GM12874 (cell line): ENCODE data around the gene CYFIP1.

Experiments
- TF ChIP-seq, protein P1 (sequence below): IDR thresholded peaks from 2 replicates; pipeline ENCODE4 v1.5.1; 2011; ENCODE audit warnings: low read depth, mild to moderate bottlenecking, control low read depth, low read length, moderate library complexity; ENCODE audit not compliant: insufficient read depth

Gene CYFIP1

DNA sequence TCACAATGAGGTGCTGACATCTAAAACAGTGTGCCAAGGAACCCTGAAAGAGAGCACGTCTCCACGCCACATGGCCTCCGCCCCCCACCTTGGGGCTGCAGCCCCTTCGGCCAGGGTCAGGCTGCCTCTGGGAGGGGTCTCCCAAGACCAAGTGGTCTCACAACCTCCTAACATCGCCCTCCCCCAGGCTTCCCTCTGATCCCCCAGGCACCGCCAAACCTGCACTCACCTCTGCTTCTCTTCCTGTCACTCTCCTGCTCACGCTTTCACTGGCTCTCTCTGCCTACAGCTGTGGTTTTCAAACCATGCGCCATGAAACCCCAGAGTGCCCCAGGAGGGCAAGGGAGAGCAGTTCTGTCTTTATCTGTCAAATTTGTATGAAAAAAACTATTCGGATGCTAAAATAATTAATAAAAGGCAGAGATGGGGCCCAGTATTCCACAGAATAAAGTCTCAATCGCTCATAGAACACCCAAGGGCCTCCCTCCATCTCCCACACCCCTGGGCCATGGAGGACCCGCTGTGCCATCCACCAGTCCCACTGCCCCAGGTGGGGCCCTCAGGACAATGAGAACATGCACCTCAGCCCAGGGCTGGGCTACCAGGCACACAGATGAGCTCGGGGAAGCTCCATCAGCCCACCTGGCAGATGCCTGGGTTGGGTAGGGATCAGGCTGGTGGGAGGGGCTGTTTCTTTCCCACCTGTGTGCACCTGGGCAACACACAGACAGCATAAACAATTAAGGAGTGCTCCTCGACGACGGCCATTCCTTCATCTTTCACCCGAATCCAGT, 21.5 kb downstream of the CYFIP1 start:
- TF ChIP-seq, protein P1, sequence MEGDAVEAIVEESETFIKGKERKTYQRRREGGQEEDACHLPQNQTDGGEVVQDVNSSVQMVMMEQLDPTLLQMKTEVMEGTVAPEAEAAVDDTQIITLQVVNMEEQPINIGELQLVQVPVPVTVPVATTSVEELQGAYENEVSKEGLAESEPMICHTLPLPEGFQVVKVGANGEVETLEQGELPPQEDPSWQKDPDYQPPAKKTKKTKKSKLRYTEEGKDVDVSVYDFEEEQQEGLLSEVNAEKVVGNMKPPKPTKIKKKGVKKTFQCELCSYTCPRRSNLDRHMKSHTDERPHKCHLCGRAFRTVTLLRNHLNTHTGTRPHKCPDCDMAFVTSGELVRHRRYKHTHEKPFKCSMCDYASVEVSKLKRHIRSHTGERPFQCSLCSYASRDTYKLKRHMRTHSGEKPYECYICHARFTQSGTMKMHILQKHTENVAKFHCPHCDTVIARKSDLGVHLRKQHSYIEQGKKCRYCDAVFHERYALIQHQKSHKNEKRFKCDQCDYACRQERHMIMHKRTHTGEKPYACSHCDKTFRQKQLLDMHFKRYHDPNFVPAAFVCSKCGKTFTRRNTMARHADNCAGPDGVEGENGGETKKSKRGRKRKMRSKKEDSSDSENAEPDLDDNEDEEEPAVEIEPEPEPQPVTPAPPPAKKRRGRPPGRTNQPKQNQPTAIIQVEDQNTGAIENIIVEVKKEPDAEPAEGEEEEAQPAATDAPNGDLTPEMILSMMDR = no peak

GRCh38 chr15:22956978-22957260, 23.2 kb downstream of the CYFIP1 start:
- TF ChIP-seq, protein P1 = no peak

GRCh38 chr15:22956257-22956977, 23.8 kb downstream of the CYFIP1 start:
- TF ChIP-seq, protein P1 = no peak

GRCh38 chr15:22955544-22956119, 24.5 kb downstream of the CYFIP1 start:
- TF ChIP-seq, protein P1 = no peak

- TF ChIP-seq, protein P1 = no peak
These were observed 25.2 kb downstream of the CYFIP1 start for GRCh38 chr15:22954798-22955543.

DNA sequence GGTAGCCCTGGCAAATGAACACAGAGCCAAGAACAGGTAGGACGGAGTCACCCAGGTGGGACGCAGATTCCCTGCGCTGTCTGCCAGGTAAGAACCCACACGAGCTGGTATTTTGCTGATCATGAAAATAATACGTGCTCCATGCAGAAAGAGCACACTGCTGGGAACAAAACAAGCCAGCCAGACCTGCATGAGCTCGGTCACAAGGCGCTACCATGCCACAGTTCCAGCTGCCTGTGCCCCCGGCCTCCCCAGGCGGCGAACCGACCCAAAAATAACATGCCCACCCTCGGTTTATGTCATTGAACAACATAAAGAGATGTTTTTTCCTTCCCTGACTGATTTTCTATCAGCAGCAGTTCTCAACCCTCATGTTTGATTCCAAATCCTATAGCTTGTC, 25.8 kb downstream of the CYFIP1 start:
- TF ChIP-seq, protein P1 = no peak
